GM23248 (cell line): Measurements from ENCODE around the gene AMOTL1.

Source experiments
- EZH2 ChIP-seq: fragments of 200-600 bp; sonication (generic); IDR thresholded peaks from 2 replicates; pipeline ENCODE4 v1.6.1; 2018; ENCODE audit warnings: antibody characterized with exemption, mild to moderate bottlenecking; ENCODE audit not compliant: insufficient read depth, poor library complexity, severe bottlenecking
- EZH2phosphoT487 ChIP-seq: fragments of 200-600 bp; sonication (generic); IDR thresholded peaks from 2 replicates; pipeline ENCODE4 v1.6.1; 2018; ENCODE audit warnings: antibody characterized with exemption, moderate library complexity, mild to moderate bottlenecking, low read depth; ENCODE audit not compliant: insufficient read depth

GRCh38 chr11:94792451-94792850 is 24.3 kb downstream of the AMOTL1 start:
- TF ChIP-seq EZH2: no peak
- no peak for TF ChIP-seq EZH2phosphoT487
